Measurements from ENCODE around the gene ACTN2.

Gene ACTN2

GRCh38 chr1:236689713-236690569, 3.6 kb downstream of the ACTN2 start:
- DNase-seq (ENCODE audit: low read depth in 4 of 4, low spot score in 1 of 4), result no peak

GRCh38 chr1:236691348-236691747, 5.0 kb downstream of the ACTN2 start:
- DNase-seq (ENCODE audit: low read depth in 4 of 4, low spot score in 1 of 4), result no peak

GRCh38 chr1:236692128-236692527, 5.8 kb downstream of the ACTN2 start:
- DNase-seq (ENCODE audit: low read depth in 4 of 4, low spot score in 1 of 4), result no peak

- DNase-seq (ENCODE audit: low read depth in 4 of 4, low spot score in 1 of 4), result no peak
Measured at GRCh38 chr1:236692742-236693141, 6.4 kb downstream of the ACTN2 start.

- DNase-seq (ENCODE audit: low read depth in 4 of 4, low spot score in 1 of 4), result no peak
Measured at GRCh38 chr1:236699366-236699765, 13.1 kb downstream of the ACTN2 start.

- DNase-seq (ENCODE audit: low read depth in 4 of 4, low spot score in 1 of 4), result no peak
Measured at GRCh38 chr1:236700903-236701302, 14.6 kb downstream of the ACTN2 start.

GRCh38 chr1:236701782-236702181, 15.5 kb downstream of the ACTN2 start:
- DNase-seq (ENCODE audit: low read depth in 4 of 4, low spot score in 1 of 4), result no peak

- no peak for DNase-seq (ENCODE audit: low read depth in 4 of 4, low spot score in 1 of 4)
Measured at GRCh38 chr1:236702791-236703394, 16.6 kb downstream of the ACTN2 start.

- no peak for DNase-seq (ENCODE audit: low read depth in 4 of 4, low spot score in 1 of 4)
Measured at GRCh38 chr1:236705771-236706170, 19.5 kb downstream of the ACTN2 start.

GRCh38 chr1:236706183-236706582, 19.9 kb downstream of the ACTN2 start:
- no peak for DNase-seq (ENCODE audit: low read depth in 4 of 4, low spot score in 1 of 4)

GRCh38 chr1:236710328-236710892, 24.1 kb downstream of the ACTN2 start:
- no peak for DNase-seq (ENCODE audit: low read depth in 4 of 4, low spot score in 1 of 4)

- no peak for DNase-seq (ENCODE audit: low read depth in 4 of 4, low spot score in 1 of 4)
Measured at GRCh38 chr1:236716160-236716559, 29.9 kb downstream of the ACTN2 start.

- no peak for DNase-seq (ENCODE audit: low read depth in 4 of 4, low spot score in 1 of 4)
Measured at GRCh38 chr1:236717811-236718210, 31.5 kb downstream of the ACTN2 start.

GRCh38 chr1:236718328-236718727, 32.0 kb downstream of the ACTN2 start:
- DNase-seq (ENCODE audit: low read depth in 4 of 4, low spot score in 1 of 4), result no peak

GRCh38 chr1:236720206-236720605, 33.9 kb downstream of the ACTN2 start:
- no peak for DNase-seq (ENCODE audit: low read depth in 4 of 4, low spot score in 1 of 4)

- DNase-seq (ENCODE audit: low read depth in 4 of 4, low spot score in 1 of 4), result no peak
Measured at GRCh38 chr1:236720611-236721010, 34.3 kb downstream of the ACTN2 start.

- no peak for DNase-seq (ENCODE audit: low read depth in 4 of 4, low spot score in 1 of 4)
Measured at GRCh38 chr1:236724049-236724448, 37.8 kb downstream of the ACTN2 start.

GRCh38 chr1:236724506-236724905, 38.2 kb downstream of the ACTN2 start:
- no peak for DNase-seq (ENCODE audit: low read depth in 4 of 4, low spot score in 1 of 4)

- DNase-seq (ENCODE audit: low read depth in 4 of 4, low spot score in 1 of 4), result no peak
Measured at GRCh38 chr1:236725668-236726067, 39.4 kb downstream of the ACTN2 start.

GRCh38 chr1:236727521-236727920, 41.2 kb downstream of the ACTN2 start:
- no peak for DNase-seq (ENCODE audit: low read depth in 4 of 4, low spot score in 1 of 4)

- DNase-seq (ENCODE audit: low read depth in 4 of 4, low spot score in 1 of 4), result no peak
Measured at GRCh38 chr1:236728752-236729151, 42.5 kb downstream of the ACTN2 start.

- no peak for DNase-seq (ENCODE audit: low read depth in 4 of 4, low spot score in 1 of 4)
Measured at GRCh38 chr1:236733653-236734052, 47.4 kb downstream of the ACTN2 start.

Measured in stimulated activated CD4-positive, alpha-beta T cell treated with anti-CD3 and anti-CD28 coated beads, Interleukin-1b, Interleukin-23, amount 100 ng/mL, for 24 hours (primary cell).